HepG2 (cell line): ENCODE data around the gene WDR37.

ENCODE experiments used
- EZH2 ChIP-seq: conservative IDR thresholded peaks from 2 replicates; pipeline ENCODE4 v1.6.1; 2012; ENCODE audit warnings: mild to moderate bottlenecking, low read depth, low read length, moderate library complexity
- NR2C2 ChIP-seq: sonication (generic); formaldehyde crosslinking; IDR thresholded peaks from 2 replicates; pipeline ENCODE4 v1.4.0; 2020; ENCODE audit warnings: missing genetic modification reagents, mild to moderate bottlenecking, moderate library complexity, borderline replicate concordance
- POLR2A ChIP-seq, 2 experiments: IDR thresholded peaks; 2 replicates each; pipeline ENCODE4 v1.6.1; 2011; ENCODE audit warnings: low read depth in 2 of 2, low read length in 2 of 2, mild to moderate bottlenecking in 1 of 2, moderate library complexity in 1 of 2; ENCODE audit not compliant: insufficient read depth in 1 of 2
- RAD51 ChIP-seq: fragments of 450-650 bp; IDR thresholded peaks from 2 replicates; pipeline ENCODE4 v1.6.1; 2016; ENCODE audit warnings: borderline replicate concordance
- TCF7 ChIP-seq: sonication (generic); IDR thresholded peaks from 2 replicates; pipeline ENCODE4 v1.6.1; 2016; ENCODE audit warnings: antibody characterized with exemption, low read depth
- ZNF333 ChIP-seq: sonication (generic); formaldehyde crosslinking; IDR thresholded peaks from 2 replicates; pipeline ENCODE4 v1.4.0; 2020; ENCODE audit warnings: mild to moderate bottlenecking, missing genetic modification reagents, borderline replicate concordance
- ZSCAN30 ChIP-seq: sonication (generic); formaldehyde crosslinking; IDR thresholded peaks from 2 replicates; pipeline ENCODE4 v1.5.0; 2020; ENCODE audit warnings: mild to moderate bottlenecking, missing genetic modification reagents
- TF ChIP-seq, protein P1 (sequence below): sonication (generic); formaldehyde crosslinking; IDR thresholded peaks from 2 replicates; pipeline ENCODE4 v1.4.0; 2020; ENCODE audit warnings: missing genetic modification reagents
- TF ChIP-seq, protein P2 (sequence below): sonication (generic); formaldehyde crosslinking; IDR thresholded peaks from 2 replicates; pipeline ENCODE4 v1.4.0; 2020; ENCODE audit warnings: missing genetic modification reagents
- TF ChIP-seq, protein P3 (sequence below): sonication (generic); formaldehyde crosslinking; IDR thresholded peaks from 2 replicates; pipeline ENCODE4 v1.4.0; 2020; ENCODE audit warnings: missing genetic modification reagents
- TF ChIP-seq, protein P4 (sequence below): sonication (generic); formaldehyde crosslinking; IDR thresholded peaks from 2 replicates; pipeline ENCODE4 v1.5.1; 2020; ENCODE audit warnings: mild to moderate bottlenecking, missing genetic modification reagents
- TF ChIP-seq, protein P5 (sequence below), 2 experiments: IDR thresholded peaks; 2 replicates each; pipeline ENCODE4 v1.6.1; 2011 to 2012; ENCODE audit warnings: low read length in 2 of 2, borderline replicate concordance in 1 of 2, low read depth in 1 of 2, mild to moderate bottlenecking in 1 of 2, moderate library complexity in 1 of 2
- TF ChIP-seq, protein P6 (sequence below): sonication (generic); formaldehyde crosslinking; IDR thresholded peaks from 2 replicates; pipeline ENCODE4 v1.5.0; 2020; ENCODE audit warnings: mild to moderate bottlenecking, missing genetic modification reagents, moderate library complexity

DNA sequence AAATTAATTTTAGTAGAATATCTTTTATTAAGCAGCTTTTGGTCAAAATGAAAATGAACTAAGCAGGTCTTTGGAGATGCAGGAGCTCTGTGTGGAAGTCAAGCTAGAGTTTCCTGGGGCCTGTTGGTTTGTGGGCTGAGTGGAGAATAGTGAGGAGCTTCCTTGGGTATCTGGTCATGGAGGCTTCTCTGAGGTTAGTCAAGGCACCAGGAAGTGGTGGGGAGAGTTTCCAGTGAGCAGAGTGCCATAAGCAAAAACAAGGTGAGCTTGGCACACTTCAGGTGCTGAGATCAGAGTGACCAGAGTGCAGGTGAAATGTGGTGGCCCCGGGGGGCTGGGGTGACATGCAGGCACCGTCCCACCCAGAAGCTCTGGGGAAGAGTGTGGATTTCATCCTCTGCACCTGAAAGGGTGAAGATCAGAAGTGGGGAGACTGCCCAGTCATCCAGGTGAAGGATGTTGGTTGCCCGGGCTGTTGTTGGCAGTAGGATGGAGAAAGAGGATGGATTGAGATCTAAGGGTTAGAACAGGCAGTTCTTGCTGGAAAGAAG is 77.4 kb downstream of the WDR37 start:
- TF ChIP-seq, protein P1, sequence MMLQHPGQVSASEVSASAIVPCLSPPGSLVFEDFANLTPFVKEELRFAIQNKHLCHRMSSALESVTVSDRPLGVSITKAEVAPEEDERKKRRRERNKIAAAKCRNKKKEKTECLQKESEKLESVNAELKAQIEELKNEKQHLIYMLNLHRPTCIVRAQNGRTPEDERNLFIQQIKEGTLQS (CRISPR knock-in tag): no peak
- TF ChIP-seq, protein P2, sequence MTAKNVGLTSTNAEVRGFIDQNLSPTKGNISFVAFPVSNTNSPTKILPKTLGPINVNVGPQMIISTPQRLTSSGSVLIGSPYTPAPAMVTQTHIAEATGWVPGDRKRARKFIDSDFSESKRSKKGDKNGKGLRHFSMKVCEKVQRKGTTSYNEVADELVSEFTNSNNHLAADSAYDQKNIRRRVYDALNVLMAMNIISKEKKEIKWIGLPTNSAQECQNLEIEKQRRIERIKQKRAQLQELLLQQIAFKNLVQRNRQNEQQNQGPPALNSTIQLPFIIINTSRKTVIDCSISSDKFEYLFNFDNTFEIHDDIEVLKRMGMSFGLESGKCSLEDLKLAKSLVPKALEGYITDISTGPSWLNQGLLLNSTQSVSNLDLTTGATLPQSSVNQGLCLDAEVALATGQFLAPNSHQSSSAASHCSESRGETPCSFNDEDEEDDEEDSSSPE (CRISPR knock-in tag): no peak
- TF ChIP-seq ZNF333 (CRISPR knock-in tag): no peak
- TF ChIP-seq, protein P3, sequence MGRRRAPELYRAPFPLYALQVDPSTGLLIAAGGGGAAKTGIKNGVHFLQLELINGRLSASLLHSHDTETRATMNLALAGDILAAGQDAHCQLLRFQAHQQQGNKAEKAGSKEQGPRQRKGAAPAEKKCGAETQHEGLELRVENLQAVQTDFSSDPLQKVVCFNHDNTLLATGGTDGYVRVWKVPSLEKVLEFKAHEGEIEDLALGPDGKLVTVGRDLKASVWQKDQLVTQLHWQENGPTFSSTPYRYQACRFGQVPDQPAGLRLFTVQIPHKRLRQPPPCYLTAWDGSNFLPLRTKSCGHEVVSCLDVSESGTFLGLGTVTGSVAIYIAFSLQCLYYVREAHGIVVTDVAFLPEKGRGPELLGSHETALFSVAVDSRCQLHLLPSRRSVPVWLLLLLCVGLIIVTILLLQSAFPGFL (CRISPR knock-in tag): no peak
- TF ChIP-seq, protein P4, sequence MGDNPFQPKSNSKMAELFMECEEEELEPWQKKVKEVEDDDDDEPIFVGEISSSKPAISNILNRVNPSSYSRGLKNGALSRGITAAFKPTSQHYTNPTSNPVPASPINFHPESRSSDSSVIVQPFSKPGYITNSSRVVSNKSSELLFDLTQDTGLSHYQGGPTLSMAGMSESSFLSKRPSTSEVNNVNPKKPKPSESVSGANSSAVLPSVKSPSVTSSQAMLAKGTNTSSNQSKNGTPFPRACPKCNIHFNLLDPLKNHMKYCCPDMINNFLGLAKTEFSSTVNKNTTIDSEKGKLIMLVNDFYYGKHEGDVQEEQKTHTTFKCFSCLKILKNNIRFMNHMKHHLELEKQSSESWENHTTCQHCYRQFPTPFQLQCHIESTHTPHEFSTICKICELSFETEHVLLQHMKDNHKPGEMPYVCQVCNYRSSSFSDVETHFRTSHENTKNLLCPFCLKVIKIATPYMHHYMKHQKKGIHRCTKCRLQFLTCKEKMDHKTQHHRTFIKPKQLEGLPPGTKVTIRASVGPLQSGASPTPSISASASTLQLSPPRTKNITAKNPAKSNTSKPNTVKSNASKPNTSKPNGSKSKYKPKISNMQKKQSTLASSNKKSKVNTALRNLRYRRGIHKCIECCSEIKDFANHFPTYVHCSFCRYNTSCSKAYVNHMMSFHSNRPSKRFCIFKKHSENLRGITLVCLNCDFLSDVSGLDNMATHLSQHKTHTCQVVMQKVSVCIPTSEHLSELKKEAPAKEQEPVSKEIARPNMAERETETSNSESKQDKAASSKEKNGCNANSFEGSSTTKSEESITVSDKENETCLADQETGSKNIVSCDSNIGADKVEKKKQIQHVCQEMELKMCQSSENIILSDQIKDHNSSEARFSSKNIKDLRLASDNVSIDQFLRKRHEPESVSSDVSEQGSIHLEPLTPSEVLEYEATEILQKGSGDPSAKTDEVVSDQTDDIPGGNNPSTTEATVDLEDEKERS (CRISPR knock-in tag): no peak
- no peak for TF ChIP-seq EZH2
- no peak for TF ChIP-seq POLR2A (IDR thresholded peaks at IDR 0.05; ENCODE audit: insufficient read depth in 1 of 2, low read depth in 2 of 2, low read length in 2 of 2)
- no peak for TF ChIP-seq NR2C2 (CRISPR knock-in tag)
- TF ChIP-seq, protein P5, sequence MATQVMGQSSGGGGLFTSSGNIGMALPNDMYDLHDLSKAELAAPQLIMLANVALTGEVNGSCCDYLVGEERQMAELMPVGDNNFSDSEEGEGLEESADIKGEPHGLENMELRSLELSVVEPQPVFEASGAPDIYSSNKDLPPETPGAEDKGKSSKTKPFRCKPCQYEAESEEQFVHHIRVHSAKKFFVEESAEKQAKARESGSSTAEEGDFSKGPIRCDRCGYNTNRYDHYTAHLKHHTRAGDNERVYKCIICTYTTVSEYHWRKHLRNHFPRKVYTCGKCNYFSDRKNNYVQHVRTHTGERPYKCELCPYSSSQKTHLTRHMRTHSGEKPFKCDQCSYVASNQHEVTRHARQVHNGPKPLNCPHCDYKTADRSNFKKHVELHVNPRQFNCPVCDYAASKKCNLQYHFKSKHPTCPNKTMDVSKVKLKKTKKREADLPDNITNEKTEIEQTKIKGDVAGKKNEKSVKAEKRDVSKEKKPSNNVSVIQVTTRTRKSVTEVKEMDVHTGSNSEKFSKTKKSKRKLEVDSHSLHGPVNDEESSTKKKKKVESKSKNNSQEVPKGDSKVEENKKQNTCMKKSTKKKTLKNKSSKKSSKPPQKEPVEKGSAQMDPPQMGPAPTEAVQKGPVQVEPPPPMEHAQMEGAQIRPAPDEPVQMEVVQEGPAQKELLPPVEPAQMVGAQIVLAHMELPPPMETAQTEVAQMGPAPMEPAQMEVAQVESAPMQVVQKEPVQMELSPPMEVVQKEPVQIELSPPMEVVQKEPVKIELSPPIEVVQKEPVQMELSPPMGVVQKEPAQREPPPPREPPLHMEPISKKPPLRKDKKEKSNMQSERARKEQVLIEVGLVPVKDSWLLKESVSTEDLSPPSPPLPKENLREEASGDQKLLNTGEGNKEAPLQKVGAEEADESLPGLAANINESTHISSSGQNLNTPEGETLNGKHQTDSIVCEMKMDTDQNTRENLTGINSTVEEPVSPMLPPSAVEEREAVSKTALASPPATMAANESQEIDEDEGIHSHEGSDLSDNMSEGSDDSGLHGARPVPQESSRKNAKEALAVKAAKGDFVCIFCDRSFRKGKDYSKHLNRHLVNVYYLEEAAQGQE (IDR thresholded peaks at IDR 0.05; ENCODE audit: borderline replicate concordance in 1 of 2, low read depth in 1 of 2, low read length in 2 of 2): no peak
- no peak for TF ChIP-seq ZSCAN30 (CRISPR knock-in tag)
- TF ChIP-seq TCF7: no peak
- TF ChIP-seq, protein P6, sequence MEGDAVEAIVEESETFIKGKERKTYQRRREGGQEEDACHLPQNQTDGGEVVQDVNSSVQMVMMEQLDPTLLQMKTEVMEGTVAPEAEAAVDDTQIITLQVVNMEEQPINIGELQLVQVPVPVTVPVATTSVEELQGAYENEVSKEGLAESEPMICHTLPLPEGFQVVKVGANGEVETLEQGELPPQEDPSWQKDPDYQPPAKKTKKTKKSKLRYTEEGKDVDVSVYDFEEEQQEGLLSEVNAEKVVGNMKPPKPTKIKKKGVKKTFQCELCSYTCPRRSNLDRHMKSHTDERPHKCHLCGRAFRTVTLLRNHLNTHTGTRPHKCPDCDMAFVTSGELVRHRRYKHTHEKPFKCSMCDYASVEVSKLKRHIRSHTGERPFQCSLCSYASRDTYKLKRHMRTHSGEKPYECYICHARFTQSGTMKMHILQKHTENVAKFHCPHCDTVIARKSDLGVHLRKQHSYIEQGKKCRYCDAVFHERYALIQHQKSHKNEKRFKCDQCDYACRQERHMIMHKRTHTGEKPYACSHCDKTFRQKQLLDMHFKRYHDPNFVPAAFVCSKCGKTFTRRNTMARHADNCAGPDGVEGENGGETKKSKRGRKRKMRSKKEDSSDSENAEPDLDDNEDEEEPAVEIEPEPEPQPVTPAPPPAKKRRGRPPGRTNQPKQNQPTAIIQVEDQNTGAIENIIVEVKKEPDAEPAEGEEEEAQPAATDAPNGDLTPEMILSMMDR (CRISPR knock-in tag): no peak
- TF ChIP-seq RAD51: no peak
